Pancreas (tissue), 10 donors: ENCODE measurements around the gene EDIL3. TPM values are rescaled to one million over a fixed set of nuclear protein-coding genes. Genes with fewer than 3 reads are reported as not detected.
A peak's percentile ranks its signal among the peaks of the same experiment; 100 is the strongest.

ENCODE experiments used
- ATAC-seq, 4 donors: fragments of 200-7000 bp; cut with Tn5 transposase; one replicate each; pipeline versions ENCODE4 v1.8.0 to v1.9.1; 2020; ENCODE audit warnings: mild to moderate bottlenecking in 4 of 4, moderate library complexity in 4 of 4
- DNase-seq, 6 donors: peaks; one replicate each; pipeline ENCODE4 v3.0.0-alpha.2; 2020
- FAIRE-seq: peaks from 2 replicates; lab custom pipeline; 2012; peaks lifted over from hg19 to GRCh38; lab: Jason Lieb, UNC
- H3K27ac ChIP-seq, 4 donors: fragments of 200-600 bp; sonication (generic); 1 replicate in 3 of 4; 2 replicates in 1 of 4; pipeline versions ENCODE4 v1.5.0 to v1.8.0; 2020
- H3K27me3 ChIP-seq, 4 donors: fragments of 200-600 bp; one replicate each; pipeline ENCODE4 v1.8.0; 2021
- H3K36me3 ChIP-seq, 3 donors: fragments of 200-600 bp; sonication (generic) in 1 of 3; one replicate each; pipeline versions ENCODE4 v1.5.0 to v1.8.0; 2020 to 2021
- H3K4me1 ChIP-seq, 3 donors: fragments of 200-600 bp; one replicate each; pipeline ENCODE4 v1.8.0; 2021
- H3K4me3 ChIP-seq, 4 donors: fragments of 200-600 bp; sonication (generic) in 2 of 4; one replicate each; pipeline versions ENCODE4 v1.5.0 to v1.8.0; 2020 to 2021
- H3K9me3 ChIP-seq, 4 donors: fragments of 200-600 bp; one replicate each; pipeline ENCODE4 v1.8.0; 2021
- CTCF ChIP-seq, 4 donors: fragments of 200-600 bp; sonication (generic) in 3 of 4; IDR thresholded peaks; one replicate each; pipeline versions ENCODE4 v1.5.0 to v1.8.0; 2021; ENCODE audit warnings: antibody characterized with exemption in 4 of 4
- WGBS, 2 donors: extraction: QIAGEN DNeasy Blood & Tissue Kit; methylation state at CpG; one replicate each; pipeline ENCODE4 v1.1.7; 2013; 5-methylcytosine and 5-hydroxymethylcytosine counted together
- intact Hi-C, 3 donors: fragments of 100-400 bp; cut with DNase I; formaldehyde crosslinking; loops; one replicate each; pipeline versions ENCODE4 v1.11.1 to v1.14.2; 2022
- polyA plus RNA-seq, 2 donors: library from polyadenylated mRNA; stranded (reverse); fragments of 200-250 nt; gene quantifications; one replicate each; pipeline ENCODE4 v1.2.3, GENCODE V29; 2013
- total RNA-seq, 6 donors: library from RNA; stranded (reverse); fragmentation: NEBNext Ultra II Directional in 4 of 6; extraction: Animal tissue kit (Norgen Biotek cat#: 25700) in 4 of 6; gene quantifications; one replicate each; pipeline versions ENCODE4 v1.2.1 to v1.2.4, GENCODE V29; 2021 to 2023
- donor health status: healthy with polysubstance abuse.
- donor health status: DM: no; HTN: no; CAD: no; lungs with moderate emphysema.
- donor health status: DM: no; HTN: no; CAD: no.
- donor health status: control.
- donor health status: control.
- donor health status: Bipolar disorder and iron deficiency.
- donor health status: DM: yes; HTN: yes; CAD: no.
- donor health status: DM: no; HTN: no; CAD: no.
- donor health status: DM: no; HTN: no; CAD: no.
- donor health status: DM: yes; HTN: yes; CAD: no.

EDIL3 gene
- total and polyA plus RNA-seq, 8 donors, result 0.63 to 9.7 (median 1.7) TPM

GRCh38 chr5:84091127-84091799 is 293.4 kb downstream of the EDIL3 start:
- Histone ChIP-seq H3K27ac (no peak overlapping the region), H3K9me3 (no peaks in the 10 kb centered on the region), H3K27me3 (no peaks in the 10 kb centered on the region), H3K36me3 (no peaks in the 10 kb centered on the region), H3K4me1 (no peaks in the 10 kb centered on the region), H3K4me3 (no peak overlapping the region)
- DNase-seq (no peak), FAIRE-seq (no peak), ATAC-seq (peak in 1 of 4 donors; percentile 67)
- TF ChIP-seq CTCF (IDR thresholded peaks at IDR 0.05), result no peak
- intact Hi-C loops, result no loop called here
- 16 to 17% methylated on average over 4 of the region's 4 CpGs for WGBS, 2 donors

- H3K27ac ChIP-seq, result no peak overlapping the region
- H3K27me3 ChIP-seq, result no peaks in the 10 kb centered on the region
- 53 to 56% methylated on average over 2 of the region's 2 CpGs for WGBS, 2 donors
- no peaks in the 10 kb centered on the region for H3K36me3 ChIP-seq
- DNase-seq (no peak), ATAC-seq (no peak), FAIRE-seq (no peak)
- no peak for TF ChIP-seq CTCF (IDR thresholded peaks at IDR 0.05)
- no peaks in the 10 kb centered on the region for H3K9me3 ChIP-seq
- intact Hi-C loops, result no loop called here
- H3K4me1 ChIP-seq, result no peaks in the 10 kb centered on the region
- H3K4me3 ChIP-seq, result no peak overlapping the region
Observed at GRCh38 chr5:84088996-84089395, 295.7 kb downstream of the EDIL3 start.

GRCh38 chr5:84086511-84086910 is 298.2 kb downstream of the EDIL3 start:
- FAIRE-seq, result no peak
- Histone ChIP-seq H3K4me1 (no peaks in the 10 kb centered on the region), H3K27me3 (no peaks in the 10 kb centered on the region), H3K27ac (no peak overlapping the region), H3K36me3 (no peaks in the 10 kb centered on the region), H3K9me3 (no peaks in the 10 kb centered on the region), H3K4me3 (no peak overlapping the region)
- no peak for ATAC-seq
- DNase-seq, result no peak
- TF ChIP-seq CTCF (IDR thresholded peaks at IDR 0.05), result no peak
- intact Hi-C loops, result no loop called here
- WGBS, 2 donors, result 65 to 68% methylated on average over 6 of the region's 6 CpGs

DNA sequence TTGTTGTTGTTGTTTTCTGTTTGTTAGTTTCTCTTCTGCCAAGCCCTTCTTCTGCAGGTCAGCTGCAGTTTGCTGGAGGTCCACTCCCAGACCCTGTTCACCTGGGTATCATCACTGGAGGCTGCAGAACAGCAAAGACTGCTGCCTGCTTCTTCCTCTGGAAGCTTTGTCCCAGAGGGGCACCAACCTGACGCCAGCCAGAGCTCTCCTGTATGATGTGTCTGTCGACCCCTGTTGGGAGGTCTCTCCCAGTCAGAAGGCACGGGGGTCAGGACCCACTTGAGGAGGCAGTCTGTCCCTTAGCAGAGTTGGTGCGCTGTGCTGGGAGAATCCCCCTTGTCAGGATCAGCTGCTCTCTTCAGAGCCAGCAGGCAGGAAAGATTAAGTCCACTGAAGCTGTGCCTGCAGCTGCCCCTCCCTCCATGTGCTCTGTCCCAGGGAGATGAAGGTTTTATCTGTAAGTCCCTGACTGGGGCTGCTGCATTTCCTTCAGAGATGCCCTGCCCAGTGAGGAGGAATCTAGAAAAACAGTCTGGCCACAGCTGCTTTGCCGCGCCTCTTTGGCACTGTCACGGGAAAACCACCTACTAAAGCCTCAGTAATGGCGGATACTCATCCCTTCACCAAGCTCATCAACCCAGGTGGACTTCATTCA is 299.2 kb downstream of the EDIL3 start:
- Histone ChIP-seq H3K4me3 (no peak overlapping the region), H3K4me1 (no peaks in the 10 kb centered on the region), H3K27ac (no peak overlapping the region), H3K36me3 (no peaks in the 10 kb centered on the region), H3K9me3 (no peaks in the 10 kb centered on the region), H3K27me3 (no peaks in the 10 kb centered on the region)
- intact Hi-C loops, result no loop called here
- no peak for TF ChIP-seq CTCF (IDR thresholded peaks at IDR 0.05)
- no peak for ATAC-seq
- FAIRE-seq, result no peak
- DNase-seq, result no peak
- 66 to 80% methylated on average over 8 of the region's 8 CpGs for WGBS, 2 donors

DNA sequence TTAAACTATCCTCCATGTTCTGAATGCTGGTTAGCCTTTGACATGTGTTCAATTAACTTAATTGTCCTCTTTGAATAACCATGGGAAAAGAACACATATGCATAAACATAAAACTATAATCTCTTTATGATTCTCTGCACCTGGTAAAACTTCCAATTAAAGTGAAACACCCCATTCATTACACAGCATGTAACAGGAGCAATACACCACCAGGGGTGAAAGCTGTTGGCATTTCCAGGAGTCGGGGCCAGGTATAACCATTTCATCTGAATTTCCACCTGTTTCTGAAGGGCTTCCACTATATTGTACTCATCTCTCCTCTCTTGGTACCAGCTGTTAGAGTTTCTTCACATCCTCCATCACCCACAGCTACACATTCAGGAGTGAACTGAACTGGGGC is 303.8 kb downstream of the EDIL3 start:
- intact Hi-C loops, result no loop called here
- no peak for FAIRE-seq
- H3K27me3 ChIP-seq, result no peaks in the 10 kb centered on the region
- no peak for DNase-seq
- H3K27ac ChIP-seq, result no peak overlapping the region
- no peaks in the 10 kb centered on the region for H3K36me3 ChIP-seq
- H3K4me3 ChIP-seq, result no peak overlapping the region
- ATAC-seq, result no peak
- TF ChIP-seq CTCF (IDR thresholded peaks at IDR 0.05), result no peak
- no peaks in the 10 kb centered on the region for H3K4me1 ChIP-seq
- no peaks in the 10 kb centered on the region for H3K9me3 ChIP-seq
- WGBS, 2 donors, result 49 to 70% methylated on average over 1 of the region's 1 CpG
